ENCODE results near the gene GRM8. TPM values are rescaled to one million over a fixed set of nuclear protein-coding genes. Genes with fewer than 3 reads are reported as not detected.
A peak's percentile ranks its signal among the peaks of the same experiment; 100 is the strongest.

GRM8 gene
- total RNA-seq, 1 experiment from 2014 or later, result not detected

DNA sequence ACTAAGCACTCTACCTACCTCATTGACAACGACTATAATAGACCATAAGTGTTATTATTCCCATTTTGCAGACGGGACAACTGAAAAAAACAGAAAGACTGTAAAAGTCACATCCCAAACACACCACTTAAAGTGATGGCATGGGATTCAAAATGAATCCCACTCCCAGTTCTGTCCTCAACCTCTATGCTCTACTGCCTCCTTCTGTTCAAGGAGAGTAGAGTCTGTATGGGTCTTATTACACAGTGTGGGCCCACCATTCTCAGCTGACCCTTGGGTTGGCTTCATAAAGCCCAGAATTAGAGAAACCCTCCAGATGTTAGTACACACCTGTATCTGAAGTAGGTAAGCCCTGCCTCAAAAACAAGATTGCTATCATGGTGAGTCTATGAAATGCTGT lies 102.2 kb downstream of the GRM8 start:
- no peak for DNase-seq (ENCODE audit: low read depth)

- DNase-seq (ENCODE audit: low read depth), result no peak
Observed at GRCh38 chr7:127146746-127147536, 105.8 kb downstream of the GRM8 start.

- no peak for DNase-seq (ENCODE audit: low read depth)
Observed at GRCh38 chr7:127137146-127137545, 115.6 kb downstream of the GRM8 start.

GRCh38 chr7:127135871-127136485 lies 116.8 kb downstream of the GRM8 start:
- DNase-seq (ENCODE audit: low read depth), result no peak

GRCh38 chr7:127123220-127123619 lies 129.5 kb downstream of the GRM8 start:
- no peak for DNase-seq (ENCODE audit: low read depth)

- no peak for DNase-seq (ENCODE audit: low read depth)
Observed at GRCh38 chr7:127119517-127119916, 133.2 kb downstream of the GRM8 start.

GRCh38 chr7:127114742-127115265 lies 137.9 kb downstream of the GRM8 start:
- no peak for DNase-seq (ENCODE audit: low read depth)

- peak; percentile 50 for DNase-seq (ENCODE audit: low read depth)
Observed at GRCh38 chr7:127107601-127108007, 145.1 kb downstream of the GRM8 start.

DNA sequence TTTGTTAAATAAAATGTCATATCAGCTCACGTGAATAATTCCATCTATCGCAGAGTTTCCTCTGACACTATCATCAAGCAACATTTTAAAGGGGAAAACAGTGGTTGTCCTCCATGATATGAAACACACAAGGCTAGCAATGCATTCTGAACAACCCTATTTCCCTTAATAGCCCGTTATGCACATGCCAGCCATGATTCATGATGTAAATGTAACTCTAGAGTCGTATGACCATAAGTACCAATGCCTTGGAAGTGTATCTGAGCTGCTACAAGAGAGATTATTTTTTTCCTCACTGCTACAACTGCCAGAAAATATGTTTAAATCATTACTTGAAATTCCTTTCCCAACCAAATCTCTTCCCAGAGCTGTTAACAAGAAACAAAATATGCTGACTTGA lies 159.4 kb downstream of the GRM8 start:
- DNase-seq (ENCODE audit: low read depth), result no peak

GRCh38 chr7:127091620-127092019 lies 161.1 kb downstream of the GRM8 start:
- no peak for DNase-seq (ENCODE audit: low read depth)

GRCh38 chr7:127089146-127089545 lies 163.6 kb downstream of the GRM8 start:
- DNase-seq (ENCODE audit: low read depth), result no peak

GRCh38 chr7:127081539-127081938 lies 171.2 kb downstream of the GRM8 start:
- no peak for DNase-seq (ENCODE audit: low read depth)

DNA sequence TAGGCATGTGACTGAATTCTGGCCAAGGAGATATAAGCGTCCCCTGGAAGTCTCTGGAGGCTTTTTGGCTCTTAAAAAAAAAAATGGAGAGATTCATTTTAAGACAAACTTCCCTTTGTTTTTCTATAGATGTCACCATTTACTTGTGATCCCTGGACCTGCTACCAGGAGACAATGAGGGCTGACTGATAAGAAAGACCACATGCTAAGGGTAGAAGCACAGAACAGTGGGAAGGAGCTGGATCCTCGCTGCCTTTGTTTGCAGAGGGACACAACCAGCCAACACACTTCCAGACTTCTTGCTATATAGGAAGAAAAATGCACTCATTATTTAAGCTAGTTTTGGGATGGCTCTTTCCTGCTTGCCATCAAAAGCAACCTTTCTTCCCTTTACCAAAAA lies 172.2 kb downstream of the GRM8 start:
- DNase-seq (ENCODE audit: low read depth), result no peak

GRCh38 chr7:127066974-127067373 lies 185.8 kb downstream of the GRM8 start:
- no peak for DNase-seq (ENCODE audit: low read depth)

DNA sequence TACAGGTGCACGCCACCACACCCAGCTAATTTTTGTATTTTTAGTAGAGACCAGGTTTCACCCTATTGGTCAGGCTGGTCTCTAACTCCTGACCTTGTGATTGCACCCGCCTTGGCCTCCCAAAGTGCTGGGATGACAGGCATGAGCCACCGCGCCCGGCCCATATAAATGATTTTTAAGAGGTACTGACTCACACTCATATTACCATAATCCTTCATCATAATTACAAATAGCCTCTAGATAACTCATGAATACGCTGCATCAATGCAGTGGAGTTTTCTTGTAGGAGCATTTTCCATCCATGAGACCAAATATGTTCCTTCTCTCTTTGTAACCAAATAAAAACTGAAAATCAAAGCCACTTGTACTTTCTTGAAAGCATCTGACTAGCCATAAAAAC lies 193.3 kb downstream of the GRM8 start:
- no peak for DNase-seq (ENCODE audit: low read depth)

GRCh38 chr7:127057918-127058317 lies 194.8 kb downstream of the GRM8 start:
- no peak for DNase-seq (ENCODE audit: low read depth)

- DNase-seq (ENCODE audit: low read depth), result no peak
Observed at GRCh38 chr7:127056202-127056601, 196.5 kb downstream of the GRM8 start.

DNA sequence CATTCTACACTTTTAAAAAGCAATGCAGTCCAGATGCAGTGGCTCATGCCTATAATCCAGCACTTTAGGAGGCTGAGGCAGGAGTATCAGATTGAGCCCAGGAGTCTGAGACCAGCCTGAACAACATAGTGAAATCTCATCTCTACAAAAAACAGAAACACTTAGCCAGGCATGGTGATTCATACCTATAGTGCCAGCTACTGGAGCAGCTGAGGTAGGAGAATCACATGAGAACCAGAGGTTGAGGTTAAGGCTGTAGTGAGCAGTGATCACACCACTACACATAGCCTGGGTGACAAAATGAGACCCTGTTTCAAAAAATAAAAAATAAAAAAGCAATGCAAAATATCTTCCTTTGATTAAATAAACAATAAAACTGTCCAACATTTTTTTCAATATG lies 205.2 kb downstream of the GRM8 start:
- DNase-seq (ENCODE audit: low read depth), result no peak

DNA sequence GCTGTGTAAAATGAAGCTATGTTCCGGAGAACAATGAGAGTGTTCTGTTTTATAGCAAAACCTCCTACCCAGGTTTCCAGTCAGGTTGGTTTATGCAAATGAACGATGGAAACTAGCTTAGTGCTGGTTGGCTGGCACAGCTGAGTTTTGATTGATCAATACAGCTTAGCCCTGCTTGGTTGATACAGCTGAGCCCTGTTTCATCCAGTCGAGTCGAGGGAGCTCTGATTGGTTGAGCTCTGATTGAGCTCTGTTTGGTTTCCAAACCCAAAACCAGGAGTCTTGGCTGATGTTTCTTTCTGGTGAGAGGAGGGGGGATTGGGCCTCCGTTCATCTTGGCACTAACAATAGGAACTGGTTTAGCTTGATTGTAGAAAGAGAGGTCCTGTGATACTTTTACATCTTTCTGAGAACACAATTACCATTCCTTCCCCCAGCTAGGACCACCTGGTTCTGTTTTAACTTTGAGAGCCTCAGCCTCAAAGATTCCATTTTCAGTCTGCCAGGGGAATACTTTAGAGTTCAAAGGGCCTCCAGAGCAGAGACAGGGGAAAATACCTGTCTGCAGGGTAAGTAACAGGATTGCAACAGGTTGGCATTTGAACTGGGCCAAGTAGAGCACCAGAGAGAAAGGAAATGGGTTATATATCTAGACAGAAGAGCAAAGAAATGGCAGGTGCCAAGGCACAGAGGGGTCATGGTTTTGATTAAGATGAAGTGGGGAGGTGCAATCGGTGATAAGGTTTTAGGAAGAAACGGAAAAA lies 210.9 kb downstream of the GRM8 start:
- no peak for DNase-seq (ENCODE audit: low read depth)

DNA sequence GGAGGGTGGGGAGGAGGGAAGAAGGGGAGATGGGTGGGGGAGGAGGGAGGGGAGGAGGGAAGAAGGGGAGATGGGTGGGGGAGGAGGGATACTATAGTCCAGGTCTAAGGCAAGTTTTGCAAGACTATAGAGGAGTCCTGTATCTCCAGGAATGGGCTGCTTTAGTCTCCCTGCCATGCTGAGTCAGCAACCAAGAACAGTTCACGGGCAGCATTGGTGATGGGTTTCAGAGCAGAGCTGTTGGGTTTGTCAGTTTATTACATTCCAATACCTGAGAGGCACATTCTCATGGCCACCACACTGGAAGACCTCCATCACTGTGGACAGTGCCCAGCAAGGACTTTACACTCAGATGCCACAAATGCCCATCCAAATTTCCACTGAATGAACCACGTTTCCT lies 212.7 kb downstream of the GRM8 start:
- DNase-seq (ENCODE audit: low read depth), result no peak

GRCh38 chr7:127039541-127039940 lies 213.2 kb downstream of the GRM8 start:
- no peak for DNase-seq (ENCODE audit: low read depth)

DNA sequence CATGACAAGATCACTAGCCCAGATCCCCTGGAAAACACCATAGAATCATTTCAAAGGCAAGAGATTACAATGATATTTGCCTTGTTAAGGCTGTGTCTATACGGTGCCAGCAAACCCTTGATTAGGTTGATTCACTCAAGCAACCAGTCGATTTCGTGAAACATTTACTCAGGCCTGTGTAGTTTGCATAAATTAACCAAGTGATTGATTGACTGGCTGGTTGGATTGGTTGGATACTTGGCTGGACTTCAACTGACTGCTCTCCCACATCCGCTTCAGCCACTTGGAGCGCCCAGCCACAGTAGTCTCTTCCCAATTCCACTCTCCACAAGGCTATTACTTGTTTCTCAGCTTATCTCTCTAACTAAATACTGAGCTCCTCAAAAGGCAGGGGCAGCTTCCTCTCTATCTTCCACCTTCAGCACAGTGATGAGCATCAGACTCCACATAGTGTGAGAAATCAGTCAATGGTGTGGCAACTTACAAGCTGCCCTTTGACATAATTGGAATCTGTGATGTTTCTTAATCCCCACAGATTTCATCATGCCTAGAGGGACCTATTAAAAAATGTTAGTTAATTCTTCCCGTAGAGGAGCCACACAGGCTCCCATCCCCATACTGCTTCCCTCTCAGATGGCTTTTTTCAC lies 217.4 kb downstream of the GRM8 start:
- no peak for DNase-seq (ENCODE audit: low read depth)
